GM21526 (cell line): ENCODE data around the gene ADD3.
"Not testable (repeated sequence)": the region's sequence is repeated elsewhere in the genome, so short reads cannot be mapped to it uniquely, and the experiment has no call there.

Source experiments
- ATAC-seq: cut with Tn5 transposase; IDR thresholded peaks from one replicate; pipeline ENCODE4 v1.9.1; 2021; ENCODE audit warnings: moderate library complexity; ENCODE audit not compliant: unreplicated experiment, low FRiP score

ADD3 gene

DNA sequence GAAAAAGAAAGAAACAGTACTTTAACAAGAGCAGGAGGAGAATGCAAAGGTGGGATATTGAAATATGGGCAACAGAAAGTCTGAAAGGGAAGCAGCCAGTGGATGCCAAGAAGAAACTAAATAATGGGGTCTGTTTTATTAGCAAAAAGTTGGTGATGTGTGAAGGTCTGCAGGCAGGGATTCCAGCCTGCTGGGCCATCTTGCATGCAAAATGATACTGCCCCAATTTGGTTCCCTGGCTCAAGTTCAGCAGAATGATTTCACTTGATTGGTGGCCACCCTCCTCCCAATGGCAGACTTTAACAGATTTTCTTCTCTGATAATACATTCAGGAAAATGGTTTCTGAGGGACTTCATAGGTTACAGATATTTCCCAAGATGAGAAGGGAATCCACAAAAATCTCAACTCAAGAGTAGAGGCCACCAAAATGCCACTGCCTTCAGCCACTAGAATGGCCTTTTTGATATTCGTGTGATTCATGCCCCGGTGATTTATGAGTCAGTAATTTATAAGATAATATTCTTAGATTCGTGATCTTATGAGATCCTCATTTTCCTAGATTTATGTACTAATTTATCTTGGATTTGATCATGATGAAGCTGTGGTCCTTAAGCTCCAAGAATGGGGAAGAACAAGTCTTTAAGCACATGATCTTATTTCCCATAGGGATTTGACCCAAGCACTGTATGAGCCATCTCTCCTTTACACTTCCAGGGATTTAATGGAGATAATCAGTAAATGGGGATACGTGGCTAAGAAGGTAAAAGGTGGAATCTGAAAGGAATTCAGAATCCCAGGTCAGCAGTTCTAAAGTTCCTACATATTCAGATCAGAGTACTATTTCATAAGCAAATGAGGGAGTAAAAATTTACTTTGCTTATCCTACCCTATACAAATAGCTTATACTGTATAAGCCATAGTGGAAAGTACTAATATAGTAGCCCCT lies 32.3 kb upstream of the ADD3 start:
- no peak for ATAC-seq

- ATAC-seq: no peak
These were observed 31.1 kb upstream of the ADD3 start for GRCh38 chr10:109976681-109977080.

DNA sequence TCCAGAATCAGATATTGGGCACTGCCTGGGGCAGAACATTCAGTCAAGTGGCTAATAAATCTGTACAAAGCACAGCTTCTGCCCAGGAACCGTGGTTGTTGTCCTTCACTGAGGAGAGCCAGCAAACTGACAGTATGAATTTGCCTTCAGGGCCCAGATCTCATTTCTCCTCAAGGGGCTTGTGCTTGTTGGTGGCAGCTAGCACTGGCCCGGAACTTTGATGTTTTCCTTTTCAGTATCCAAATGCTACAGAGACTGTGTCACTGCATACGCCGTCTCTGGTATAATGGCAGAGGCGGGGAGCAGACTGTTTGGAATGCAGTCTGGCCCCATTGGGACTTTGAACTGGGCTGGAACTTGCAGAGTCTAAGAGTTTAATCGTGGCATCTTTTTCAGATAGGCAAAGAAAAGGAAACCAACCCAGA lies 30.4 kb upstream of the ADD3 start:
- no peak for ATAC-seq

- peak; percentile 76 for ATAC-seq
These were observed 29.3 kb upstream of the ADD3 start for GRCh38 chr10:109978481-109978880.

DNA sequence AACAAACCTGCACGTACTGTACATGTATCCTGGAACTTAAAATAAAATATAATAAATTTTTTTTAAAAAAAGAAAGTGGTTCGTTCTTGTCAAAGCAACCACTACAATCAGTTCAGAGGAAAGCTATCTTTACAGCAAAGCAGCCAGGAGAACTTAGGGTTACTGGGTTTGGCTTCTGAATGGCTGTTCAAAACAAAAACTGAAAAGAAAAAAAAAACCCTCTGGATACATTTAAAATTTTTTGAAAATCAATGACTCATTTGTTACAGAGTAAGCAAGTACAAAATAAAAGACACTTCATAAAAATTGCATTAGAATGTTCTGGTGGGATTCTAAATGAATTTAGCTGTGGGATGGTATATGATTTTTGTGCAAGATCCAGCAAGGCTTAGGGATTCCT lies 28.6 kb upstream of the ADD3 start:
- ATAC-seq: no peak

- no peak for ATAC-seq
These were observed 26.1 kb upstream of the ADD3 start for GRCh38 chr10:109981650-109982049.

- no peak for ATAC-seq
These were observed 25.7 kb upstream of the ADD3 start for GRCh38 chr10:109982123-109982522.

- ATAC-seq: no peak
These were observed 25.0 kb upstream of the ADD3 start for GRCh38 chr10:109982812-109983211.

DNA sequence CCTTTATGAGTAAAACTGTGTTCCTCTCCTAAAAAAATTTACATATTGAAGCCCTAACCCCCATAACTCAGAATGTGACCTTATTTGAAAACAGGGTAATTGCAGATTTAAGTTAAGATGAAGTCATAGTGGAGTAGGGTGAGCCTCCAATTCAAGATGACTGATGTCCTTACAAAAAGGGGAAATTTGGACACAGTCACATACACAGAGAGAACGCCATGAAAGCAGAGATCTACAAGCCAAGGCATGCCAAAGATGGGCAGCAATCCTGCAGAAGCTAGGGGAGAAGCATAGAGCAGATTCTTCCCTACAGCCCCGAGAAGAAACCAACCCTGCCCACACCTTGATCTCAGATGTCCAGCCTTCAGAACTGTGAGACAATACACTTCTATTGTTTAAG lies 23.8 kb upstream of the ADD3 start:
- no peak for ATAC-seq

DNA sequence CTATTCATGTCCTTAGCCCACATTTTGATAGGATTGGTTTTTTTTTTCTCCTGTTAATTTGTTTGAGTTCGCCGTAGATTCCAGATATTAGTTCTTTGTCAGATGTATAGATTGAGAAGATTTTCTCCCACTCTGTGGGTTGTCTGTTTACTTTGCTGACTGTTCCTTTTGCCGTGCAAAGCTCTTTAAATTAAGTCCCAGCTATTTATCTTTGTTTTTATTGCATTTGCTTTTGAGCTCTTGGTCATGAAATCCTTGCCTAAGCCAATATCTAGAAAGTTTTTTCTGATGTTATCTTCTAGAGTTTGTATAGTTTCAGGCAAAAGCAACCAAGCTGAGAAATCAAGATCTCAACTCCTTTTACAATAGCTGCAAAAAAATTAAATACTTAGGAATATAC lies 22.0 kb upstream of the ADD3 start:
- ATAC-seq: not testable (repeated sequence)

- no peak for ATAC-seq
These were observed 20.2 kb upstream of the ADD3 start for GRCh38 chr10:109987452-109988211.

GRCh38 chr10:109988212-109988596 lies 19.6 kb upstream of the ADD3 start:
- no peak for ATAC-seq

DNA sequence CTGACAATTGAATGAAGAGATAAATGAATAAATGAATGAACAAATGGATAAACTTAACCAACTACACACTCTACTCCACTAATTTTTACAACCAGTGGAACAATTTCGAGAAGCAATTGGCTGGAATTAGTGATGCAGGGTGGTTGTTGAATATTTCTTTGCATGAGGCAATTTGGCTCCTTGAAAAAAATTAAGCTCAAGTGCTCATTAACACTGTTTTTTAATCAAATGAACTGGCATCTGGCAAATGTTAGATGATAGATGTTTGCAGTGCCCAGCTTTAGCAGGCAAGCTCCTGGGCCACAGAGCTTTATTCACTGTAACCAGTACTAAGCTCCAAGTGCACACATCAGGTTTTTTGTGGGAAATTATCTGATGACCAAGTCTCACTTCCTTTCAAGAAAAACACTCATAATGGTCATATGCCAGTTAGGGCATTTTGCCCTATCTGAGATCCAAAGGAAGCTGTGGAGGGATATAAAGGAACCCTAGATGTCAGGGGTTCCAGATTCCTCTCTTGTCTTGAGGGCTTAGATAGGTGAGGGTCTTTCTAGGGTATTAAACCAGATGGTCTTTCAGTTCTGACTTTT lies 16.4 kb upstream of the ADD3 start:
- ATAC-seq: no peak

- no peak for ATAC-seq
These were observed 15.3 kb upstream of the ADD3 start for GRCh38 chr10:109992485-109992884.

- ATAC-seq: no peak
These were observed 14.0 kb upstream of the ADD3 start for GRCh38 chr10:109993551-109994330.

DNA sequence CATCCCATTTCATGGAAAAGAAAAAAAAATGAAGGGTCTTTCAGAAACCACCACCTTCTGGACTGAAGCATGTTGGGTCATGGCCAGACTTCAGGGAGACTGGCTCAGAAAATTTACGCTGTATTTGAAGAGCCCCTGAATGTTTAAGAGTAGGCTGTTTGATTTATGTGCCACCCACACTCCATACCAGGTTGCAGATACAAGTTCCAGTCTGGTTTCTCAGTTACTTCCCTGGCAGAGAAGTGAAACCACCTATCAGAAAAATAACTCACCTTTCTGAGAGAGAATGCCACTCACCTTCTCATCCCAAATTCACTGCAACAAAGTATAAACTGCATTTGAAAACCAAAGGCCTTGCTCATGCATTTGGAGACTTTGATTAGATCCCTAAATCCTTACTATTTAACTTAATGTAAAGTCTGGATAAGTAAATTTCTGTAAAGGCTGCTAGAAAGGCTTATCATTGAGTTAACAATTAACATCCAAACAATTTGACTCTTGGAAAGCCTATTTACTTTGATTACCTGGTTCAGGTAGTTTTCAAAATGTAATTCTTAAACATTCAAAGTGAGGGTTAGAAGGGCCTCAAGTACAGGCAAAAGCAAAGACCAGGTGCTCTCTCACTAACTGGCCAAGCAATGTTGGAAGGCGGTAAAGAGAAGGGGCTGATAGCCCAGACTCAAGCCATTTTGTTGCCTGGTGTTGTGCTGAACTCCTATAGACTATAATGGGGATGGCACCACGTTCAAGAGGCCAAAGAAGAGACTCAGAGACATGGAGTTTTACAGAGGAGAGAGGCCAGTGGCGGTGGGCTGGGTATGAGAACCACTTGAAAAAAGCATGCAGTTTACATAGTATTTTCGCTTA lies 12.8 kb upstream of the ADD3 start:
- no peak for ATAC-seq

- ATAC-seq: no peak
These were observed 12.2 kb upstream of the ADD3 start for GRCh38 chr10:109995595-109995994.

GRCh38 chr10:109996225-109996624 lies 11.6 kb upstream of the ADD3 start:
- ATAC-seq: peak; percentile 78

DNA sequence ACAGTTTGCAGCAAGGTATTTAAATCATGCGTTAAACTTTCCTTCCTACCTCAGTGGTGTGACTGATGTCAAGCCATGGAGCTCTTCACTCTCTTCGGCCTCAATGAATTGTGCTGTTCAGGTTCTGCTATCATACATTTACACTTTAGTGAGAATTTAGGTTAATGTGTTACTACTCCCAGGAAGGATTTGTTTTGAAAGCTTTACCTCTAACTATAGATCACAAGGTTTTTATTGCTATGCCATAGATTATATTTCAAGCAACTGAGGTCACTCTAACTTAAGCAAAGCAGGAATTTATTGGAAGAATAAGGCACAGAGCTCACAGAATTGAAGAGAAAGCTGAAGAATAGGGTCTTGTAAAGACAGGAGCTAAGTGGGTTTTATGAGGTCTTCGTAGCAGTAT lies 11.0 kb upstream of the ADD3 start:
- peak; percentile 18 for ATAC-seq

- ATAC-seq: no peak
These were observed 10.6 kb upstream of the ADD3 start for GRCh38 chr10:109997233-109997632.
